Sigmoid colon (tissue), 7 donors: ENCODE data around the gene DSE. TPM values are rescaled to one million over a fixed set of nuclear protein-coding genes. Genes with fewer than 3 reads are reported as not detected.
A peak's percentile ranks its signal among the peaks of the same experiment; 100 is the strongest.

Experiments
- DNase-seq: peaks from one replicate; pipeline ENCODE4 v3.0.0-alpha.2; 2019
- H3K27ac ChIP-seq, 4 donors: fragments of 200-600 bp; sonication (generic); one replicate each; pipeline ENCODE4 v1.5.1; 2016 to 2019; ENCODE audit warnings: mild to moderate bottlenecking in 1 of 4
- H3K27me3 ChIP-seq, 3 donors: fragments of 200-600 bp; sonication (generic); one replicate each; pipeline ENCODE4 v1.5.1; 2019; ENCODE audit warnings: mild to moderate bottlenecking in 1 of 3
- H3K36me3 ChIP-seq, 4 donors: fragments of 200-600 bp; sonication (generic); one replicate each; pipeline ENCODE4 v1.5.1; 2016 to 2019
- H3K4me1 ChIP-seq, 4 donors: fragments of 200-600 bp; sonication (generic); one replicate each; pipeline ENCODE4 v1.5.1; 2017 to 2019
- H3K4me3 ChIP-seq, 4 donors: fragments of 200-600 bp; sonication (generic); one replicate each; pipeline ENCODE4 v1.5.1; 2017 to 2019; ENCODE audit warnings: mild to moderate bottlenecking in 2 of 4, moderate library complexity in 1 of 4
- H3K9me3 ChIP-seq, 4 donors: fragments of 200-600 bp in 3 of 4; sonication (generic) in 3 of 4; one replicate each; pipeline versions ENCODE4 v1.5.1 to v1.6.1; 2013 to 2019
- EP300 ChIP-seq, 4 donors: sonication (generic); formaldehyde crosslinking; IDR thresholded peaks; one replicate each; pipeline ENCODE4 v1.6.1; 2017; ENCODE audit warnings: antibody characterized with exemption in 4 of 4
- POLR2A ChIP-seq, 2 donors: fragments of 450-650 bp; IDR thresholded peaks; one replicate each; pipeline ENCODE4 v1.6.1; 2016; ENCODE audit warnings: antibody characterized with exemption in 2 of 2, mild to moderate bottlenecking in 2 of 2, moderate library complexity in 2 of 2
- POLR2AphosphoS5 ChIP-seq, 4 donors: sonication (generic); formaldehyde crosslinking; IDR thresholded peaks; one replicate each; pipeline ENCODE4 v1.6.1; 2017; ENCODE audit warnings: antibody characterized with exemption in 4 of 4
- WGBS, 2 donors: extraction: QIAGEN DNeasy Blood & Tissue Kit; methylation state at CpG; one replicate each; pipeline ENCODE4 v1.1.7; 2013; 5-methylcytosine and 5-hydroxymethylcytosine counted together
- intact Hi-C: fragments of 100-400 bp; cut with DNase I; formaldehyde crosslinking; loops from one replicate; pipeline ENCODE4 v1.15.1; 2023
- polyA plus RNA-seq, 3 donors: library from polyadenylated mRNA; stranded (reverse); fragments of 200-250 nt; gene quantifications; one replicate each; pipeline ENCODE4 v1.2.3, GENCODE V29; 2013
- total RNA-seq, 4 donors: library from RNA; depleted of rRNA; stranded (reverse); fragments of >200 nt; gene quantifications; one replicate each; pipeline ENCODE4 v1.1.0, GENCODE V29; 2016
- TF ChIP-seq, protein P1 (sequence below), 4 experiments: fragments of 450-650 bp in 3 of 4; fragments of 200-600 bp in 1 of 4; IDR thresholded peaks; one replicate each; pipeline ENCODE4 v1.5.1; 2016 to 2019; ENCODE audit warnings: antibody characterized with exemption in 4 of 4, mild to moderate bottlenecking in 3 of 4, moderate library complexity in 2 of 4
- donor health status: healthy with polysubstance abuse.
- donor health status: Bipolar disorder and iron deficiency.
- donor health status: healthy.

The DSE gene
- total and polyA plus RNA-seq, 7 donors = 2.5 to 29.5 (median 17.9) TPM

DNA sequence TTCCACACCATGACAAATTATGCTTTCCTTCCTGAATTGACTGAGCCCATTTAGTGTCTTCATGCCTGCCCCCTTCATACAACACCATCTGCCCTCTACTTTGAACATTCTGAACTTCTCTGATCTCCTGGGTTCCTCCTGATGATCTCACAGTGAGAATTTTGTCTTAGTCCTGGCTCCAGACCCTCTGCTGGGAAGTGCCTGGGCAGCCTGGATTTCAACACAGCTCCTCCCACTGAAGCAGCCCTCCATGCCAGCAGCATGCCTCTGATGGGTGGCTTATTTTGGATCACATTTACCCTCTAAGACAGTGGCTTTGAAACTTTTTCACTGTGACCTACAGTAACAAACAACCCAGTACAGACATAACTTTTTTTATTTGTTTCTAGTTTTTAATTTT lies 41.5 kb downstream of the DSE start:
- DNase-seq = peak; percentile 66
- no peak overlapping the region for H3K4me3 ChIP-seq
- peaks cover 0 to 20% (median 13%) of the 10 kb centered on the region in 4 donors for H3K4me1 ChIP-seq
- intact Hi-C loops = no loop called here
- H3K27ac ChIP-seq = no peak overlapping the region
- H3K36me3 ChIP-seq = no peaks in the 10 kb centered on the region
- TF ChIP-seq, protein P1, sequence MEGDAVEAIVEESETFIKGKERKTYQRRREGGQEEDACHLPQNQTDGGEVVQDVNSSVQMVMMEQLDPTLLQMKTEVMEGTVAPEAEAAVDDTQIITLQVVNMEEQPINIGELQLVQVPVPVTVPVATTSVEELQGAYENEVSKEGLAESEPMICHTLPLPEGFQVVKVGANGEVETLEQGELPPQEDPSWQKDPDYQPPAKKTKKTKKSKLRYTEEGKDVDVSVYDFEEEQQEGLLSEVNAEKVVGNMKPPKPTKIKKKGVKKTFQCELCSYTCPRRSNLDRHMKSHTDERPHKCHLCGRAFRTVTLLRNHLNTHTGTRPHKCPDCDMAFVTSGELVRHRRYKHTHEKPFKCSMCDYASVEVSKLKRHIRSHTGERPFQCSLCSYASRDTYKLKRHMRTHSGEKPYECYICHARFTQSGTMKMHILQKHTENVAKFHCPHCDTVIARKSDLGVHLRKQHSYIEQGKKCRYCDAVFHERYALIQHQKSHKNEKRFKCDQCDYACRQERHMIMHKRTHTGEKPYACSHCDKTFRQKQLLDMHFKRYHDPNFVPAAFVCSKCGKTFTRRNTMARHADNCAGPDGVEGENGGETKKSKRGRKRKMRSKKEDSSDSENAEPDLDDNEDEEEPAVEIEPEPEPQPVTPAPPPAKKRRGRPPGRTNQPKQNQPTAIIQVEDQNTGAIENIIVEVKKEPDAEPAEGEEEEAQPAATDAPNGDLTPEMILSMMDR (IDR thresholded peaks at IDR 0.05) = no peak
- TF ChIP-seq POLR2AphosphoS5 (IDR thresholded peaks at IDR 0.05) (no peak), POLR2A (IDR thresholded peaks at IDR 0.05) (no peak), EP300 (IDR thresholded peaks at IDR 0.05) (no peak)
- no peaks in the 10 kb centered on the region for H3K9me3 ChIP-seq
- H3K27me3 ChIP-seq = no peaks in the 10 kb centered on the region

DNA sequence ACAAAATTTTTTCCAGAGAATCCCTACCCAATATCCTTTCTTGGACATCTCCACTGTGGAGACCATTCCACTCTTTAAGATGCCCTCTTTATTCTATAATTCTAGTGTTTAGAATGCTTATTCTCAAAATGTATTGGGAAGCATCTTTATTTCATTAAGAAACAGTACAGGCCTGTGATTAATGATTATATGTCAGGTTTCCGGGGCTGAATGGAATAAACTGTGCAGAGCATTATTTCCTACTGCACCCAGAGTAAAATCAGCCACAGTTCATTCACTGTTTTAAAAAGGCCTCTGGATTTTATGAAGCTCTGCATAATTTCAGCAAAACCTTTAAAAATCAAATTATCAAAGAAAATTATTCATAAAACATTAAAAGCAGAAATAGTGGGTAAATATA lies 42.6 kb downstream of the DSE start:
- no peaks in the 10 kb centered on the region for H3K27me3 ChIP-seq
- peaks cover 0 to 20% (median 13%) of the 10 kb centered on the region in 4 donors for H3K4me1 ChIP-seq
- TF ChIP-seq EP300 (IDR thresholded peaks at IDR 0.05) (no peak), POLR2A (IDR thresholded peaks at IDR 0.05) (no peak), POLR2AphosphoS5 (IDR thresholded peaks at IDR 0.05) (no peak)
- TF ChIP-seq, protein P1 (IDR thresholded peaks at IDR 0.05) = no peak
- H3K4me3 ChIP-seq = no peak overlapping the region
- no peaks in the 10 kb centered on the region for H3K9me3 ChIP-seq
- no peak for DNase-seq
- WGBS, 2 donors = 84 to 90% methylated on average over 1 of the region's 1 CpG
- intact Hi-C loops = no loop called here
- H3K27ac ChIP-seq = no peak overlapping the region
- no peaks in the 10 kb centered on the region for H3K36me3 ChIP-seq

DNA sequence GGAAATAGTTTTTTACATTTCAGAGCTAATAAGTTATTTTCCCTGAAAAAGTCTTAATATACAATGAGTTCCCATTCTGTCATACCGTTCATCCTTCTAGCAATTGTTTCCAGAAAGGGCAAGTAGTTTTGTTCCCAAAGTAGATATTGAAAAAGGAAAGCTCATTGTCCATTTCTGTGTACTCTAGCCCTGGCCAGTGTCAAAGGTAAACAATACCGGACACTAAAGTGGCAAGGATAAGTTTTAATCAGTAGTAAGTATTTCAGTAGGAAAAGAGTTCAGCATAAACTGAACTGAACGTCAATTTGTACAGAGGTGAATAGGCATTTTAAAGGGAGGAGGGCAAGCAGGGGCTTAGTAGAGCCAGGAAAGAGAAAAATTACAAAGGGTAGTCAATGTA lies 46.9 kb downstream of the DSE start:
- Histone ChIP-seq H3K36me3 (no peaks in the 10 kb centered on the region), H3K27me3 (no peaks in the 10 kb centered on the region), H3K4me3 (no peak overlapping the region), H3K4me1 (peaks cover 0 to 8% (median 3%) of the 10 kb centered on the region in 4 donors), H3K9me3 (no peaks in the 10 kb centered on the region), H3K27ac (no peak overlapping the region)
- intact Hi-C loops = no loop called here
- 88 to 92% methylated on average over 3 of the region's 3 CpGs for WGBS, 2 donors
- no peak for TF ChIP-seq POLR2A (IDR thresholded peaks at IDR 0.05)
- TF ChIP-seq, protein P1 (IDR thresholded peaks at IDR 0.05) = no peak
- TF ChIP-seq POLR2AphosphoS5 (IDR thresholded peaks at IDR 0.05) = no peak
- TF ChIP-seq EP300 (IDR thresholded peaks at IDR 0.05) = no peak
- DNase-seq = no peak

DNA sequence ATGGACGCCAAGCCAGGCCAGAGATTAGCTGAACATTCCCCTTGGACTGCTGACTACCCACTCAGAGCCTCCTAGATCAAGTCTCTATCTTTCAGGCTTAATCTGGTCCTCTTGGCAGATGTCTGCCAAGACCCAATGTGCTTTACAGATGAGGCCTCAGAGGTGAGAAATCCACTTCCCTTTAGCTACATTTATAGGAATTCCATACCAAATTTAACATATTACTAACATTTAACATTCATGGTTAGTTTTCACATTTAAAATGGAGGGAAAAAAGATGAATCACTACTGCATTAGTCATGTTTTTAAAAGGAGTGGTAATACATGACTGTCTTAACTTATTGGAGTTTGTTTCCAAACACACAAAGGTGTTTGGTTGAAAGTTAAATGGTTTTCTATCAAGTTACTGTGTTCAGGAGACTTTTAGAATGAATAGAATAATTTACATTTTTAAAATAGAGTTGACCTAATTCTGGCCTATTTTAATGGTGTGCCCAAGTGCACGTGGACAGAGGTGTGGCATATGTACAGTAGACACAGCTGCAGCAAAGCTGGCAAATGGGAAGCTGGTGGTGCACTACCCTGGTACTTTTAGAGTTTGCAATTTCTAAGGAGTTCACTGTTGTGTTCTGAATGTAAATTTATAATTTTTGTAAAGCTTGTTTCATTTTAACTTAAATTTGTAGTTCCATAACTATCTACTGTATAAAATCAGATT lies 48.5 kb downstream of the DSE start:
- 57 to 83% methylated on average over 2 of the region's 2 CpGs for WGBS, 2 donors

More for the DNA sequence above, 48.5 kb downstream of the DSE start:
- Histone ChIP-seq H3K27me3 (no peaks in the 10 kb centered on the region), H3K36me3 (no peaks in the 10 kb centered on the region), H3K4me1 (peaks cover 0 to 9% (median 4%) of the 10 kb centered on the region in 4 donors), H3K27ac (no peak overlapping the region), H3K4me3 (no peak overlapping the region), H3K9me3 (no peaks in the 10 kb centered on the region)
- intact Hi-C loops = no loop called here
- no peak for TF ChIP-seq POLR2A (IDR thresholded peaks at IDR 0.05)
- no peak for TF ChIP-seq EP300 (IDR thresholded peaks at IDR 0.05)
- TF ChIP-seq, protein P1 (IDR thresholded peaks at IDR 0.05) = no peak
- TF ChIP-seq POLR2AphosphoS5 (IDR thresholded peaks at IDR 0.05) = no peak
- no peak for DNase-seq
